ACHN (cell line): Measurements from ENCODE around the gene AGPAT1.
A peak's percentile ranks its signal among the peaks of the same experiment; 100 is the strongest.
"Not testable (repeated sequence)": the region's sequence is repeated elsewhere in the genome, so short reads cannot be mapped to it uniquely, and the experiment has no call there.

Experiments
- DNase-seq: peaks from one replicate; pipeline ENCODE4 v3.0.0-alpha.2; 2015
- in situ Hi-C: cut with HindIII; loops from 2 replicates; pipeline ENCODE4 v1.10.0; 2017; ENCODE audit warnings: low sequenced_read_pairs, low pct_ligation_motif_present, low pct_unique_long_range_greater_than_20kb

AGPAT1 gene

DNA sequence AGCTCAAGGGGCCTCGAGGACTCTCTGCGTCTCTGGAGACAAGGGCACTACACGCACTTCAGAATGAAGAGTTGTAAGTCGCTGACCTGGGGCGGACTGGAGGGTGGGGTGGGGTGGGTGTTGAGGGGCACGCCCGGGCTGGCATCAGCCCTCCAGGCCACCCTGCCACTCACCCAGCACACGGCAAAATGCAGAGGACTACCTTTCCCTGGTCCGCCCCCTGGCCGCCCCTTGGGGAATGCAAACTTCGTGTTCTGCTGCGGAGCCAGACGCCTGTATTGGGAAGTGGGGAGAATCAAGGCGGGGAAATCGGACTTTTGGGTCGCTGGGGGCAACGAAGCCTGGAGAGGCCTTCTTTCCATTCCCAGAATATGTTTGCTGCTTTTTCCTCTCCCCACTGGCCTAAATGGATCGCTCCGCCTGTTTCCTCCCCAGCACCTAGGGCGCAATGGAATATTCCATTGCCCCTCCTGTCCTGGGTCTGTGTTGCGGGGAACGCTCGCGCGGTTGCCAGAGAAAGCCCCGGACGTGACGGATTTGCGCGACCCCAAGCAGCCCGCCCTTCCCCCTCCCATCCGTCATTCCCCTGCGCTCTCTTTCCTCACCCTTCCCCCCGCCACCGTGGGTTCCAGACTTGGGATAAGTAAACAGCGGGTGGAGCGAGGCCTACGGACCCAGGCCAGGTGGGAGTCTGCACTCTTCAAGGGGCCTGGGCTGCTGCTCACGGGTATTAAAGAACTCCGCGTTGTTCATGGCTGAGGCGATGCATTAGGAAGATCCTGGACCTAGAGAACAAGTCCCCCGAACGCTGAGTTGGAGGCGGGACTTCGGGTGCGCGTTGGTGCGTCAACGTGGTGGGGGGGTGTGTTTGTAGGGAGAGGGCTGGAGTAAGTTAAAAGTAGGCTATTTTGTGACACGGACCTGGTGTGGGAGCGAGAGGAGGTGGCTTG, 22.0 kb downstream of the AGPAT1 start, which contains the start of gene PPT2:
Gene PPT2, plus strand, starts transcription at position 578 of the 950 bp plus-strand sequence. CDS start 454 bp downstream, outside the sequence.
- in situ Hi-C loops = no loop called here
- peak; percentile 84 for DNase-seq

DNA sequence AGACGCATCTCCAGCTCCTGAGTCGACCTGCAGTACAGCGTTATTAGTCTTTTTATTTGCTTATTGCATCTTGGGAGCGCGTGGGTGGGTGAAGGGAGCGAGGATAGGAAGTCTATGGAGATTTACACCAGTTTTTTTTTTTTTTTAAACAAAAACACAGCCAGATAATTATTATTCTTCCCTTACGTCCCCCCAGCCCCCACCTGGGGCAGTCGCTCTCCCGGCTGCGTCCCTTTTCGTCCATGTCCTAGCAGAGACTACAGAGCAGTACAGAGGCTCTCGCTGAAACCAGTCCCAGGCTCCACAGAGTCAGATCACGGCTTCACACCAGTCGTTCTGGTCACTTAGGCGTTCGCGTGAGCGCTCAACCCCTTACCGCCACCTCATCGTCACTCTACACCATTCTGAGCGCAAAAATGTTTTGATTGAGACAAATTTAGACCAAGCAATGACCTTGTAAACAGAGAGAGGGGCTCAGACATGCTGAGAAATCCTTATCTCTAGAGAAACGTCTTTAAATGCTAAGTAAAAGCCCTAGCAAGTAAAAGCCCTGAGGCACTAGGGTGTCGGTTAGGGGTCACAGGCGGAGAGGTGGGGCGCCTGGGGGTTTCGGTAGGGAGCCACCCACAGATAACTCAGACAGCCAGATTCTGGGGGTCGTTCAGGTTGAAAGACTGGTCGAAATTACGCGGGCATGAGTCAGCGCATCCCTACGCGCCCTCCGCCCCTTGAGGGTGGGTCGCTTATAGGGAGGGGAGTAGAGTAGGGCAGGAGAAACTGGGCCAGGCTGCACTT, 22.9 kb downstream of the AGPAT1 start:
- in situ Hi-C loops = no loop called here
- peak; percentile 49 for DNase-seq

DNA sequence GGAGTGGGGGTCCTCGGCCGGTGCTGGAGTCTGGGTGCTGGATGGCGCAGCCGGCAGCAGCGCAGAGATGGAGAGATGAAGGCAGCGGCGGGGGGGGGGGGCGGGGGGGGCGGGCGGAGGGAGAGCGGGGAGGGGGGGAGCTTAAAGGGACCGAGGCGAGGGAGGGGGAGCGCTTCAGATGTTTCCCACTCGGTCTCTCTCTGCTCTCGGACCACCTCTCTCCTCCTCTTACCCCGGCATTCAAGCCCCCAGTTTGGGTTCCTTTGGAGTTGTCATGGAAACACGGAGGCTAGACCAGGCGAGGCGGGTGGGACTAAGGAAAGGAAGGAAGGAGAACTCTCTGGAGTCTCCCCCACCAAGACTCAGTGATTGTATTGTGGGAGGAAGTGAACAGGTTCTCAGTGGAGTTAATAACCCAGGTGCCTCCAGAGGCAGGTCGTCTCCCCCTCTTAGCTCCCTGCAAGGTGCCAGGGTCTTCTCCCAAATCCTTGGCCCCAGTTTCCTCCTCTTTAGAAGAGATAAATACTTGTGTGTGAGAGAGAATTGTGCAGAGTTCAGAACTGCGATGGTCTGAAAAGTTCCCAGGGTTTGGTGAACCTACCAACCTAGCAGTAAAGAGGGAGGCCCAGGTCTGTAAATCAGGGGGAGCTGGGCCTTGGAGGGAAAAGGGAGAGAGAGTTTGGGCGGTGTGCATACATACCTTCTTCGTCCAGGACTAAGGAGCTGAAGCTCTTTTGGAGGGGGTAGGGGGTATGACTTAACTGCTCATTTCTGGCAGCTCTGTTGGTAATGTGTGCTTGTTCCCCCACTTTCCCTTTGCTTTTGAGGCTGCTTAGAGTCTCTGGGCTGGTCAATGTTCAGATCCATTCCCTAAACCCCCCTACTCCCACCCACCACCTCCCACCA, 23.8 kb downstream of the AGPAT1 start, which contains the start of gene PRRT1:
Gene PRRT1, minus strand, starts transcription at position 77 of the 906 bp plus-strand sequence. CDS start 112 bp downstream, outside the sequence.
- DNase-seq = no peak
- in situ Hi-C loops = no loop called here

- DNase-seq = no peak
- in situ Hi-C loops = no loop called here
Measured at GRCh38 chr6:32151181-32151862, 24.6 kb downstream of the AGPAT1 start.

DNA sequence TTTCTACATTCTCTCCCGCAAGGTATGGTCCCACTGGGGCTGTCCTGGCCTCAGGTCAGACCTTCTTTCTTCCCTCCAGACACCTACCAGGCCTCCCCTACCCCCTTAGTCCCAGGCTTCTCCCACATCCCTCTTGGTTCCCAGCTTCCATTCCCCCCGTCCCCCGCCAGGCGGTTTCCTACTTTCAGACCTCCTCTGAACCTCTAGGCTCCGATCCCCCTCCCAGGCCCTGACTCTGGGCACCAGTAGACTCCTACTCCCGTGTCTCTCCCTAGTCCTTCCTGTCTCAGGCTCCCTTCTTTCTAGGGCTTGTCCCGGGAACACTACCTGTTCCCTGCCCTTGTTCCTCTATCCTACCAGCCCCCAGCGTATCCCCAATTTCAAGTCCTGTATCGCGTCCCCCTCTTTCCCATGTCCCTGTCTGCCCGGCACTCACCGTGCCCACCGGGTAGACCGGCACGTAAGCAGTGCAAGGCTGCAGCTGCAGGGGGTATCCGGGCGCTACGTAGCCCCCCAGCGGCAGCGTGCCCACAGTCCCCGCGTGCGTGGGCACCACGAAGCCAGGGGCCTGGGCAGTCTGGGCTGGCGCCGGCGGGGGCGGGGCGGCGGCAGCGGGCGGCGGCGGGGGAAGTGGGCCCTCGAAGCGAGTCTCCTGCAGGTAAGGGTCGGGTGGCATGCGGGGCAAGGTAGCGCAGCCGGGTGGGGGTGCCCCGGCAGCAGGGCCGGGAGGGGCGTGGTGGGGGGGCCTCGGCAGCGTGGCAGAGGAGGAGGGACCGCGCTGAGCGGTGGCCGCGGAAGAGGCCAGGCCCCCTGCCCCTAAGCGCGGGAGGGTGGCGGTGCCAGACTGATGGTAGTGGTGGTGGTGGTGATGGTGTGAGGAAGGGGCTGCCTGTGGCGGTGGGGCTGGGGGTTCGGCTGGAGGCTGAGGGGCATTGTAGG, 25.7 kb downstream of the AGPAT1 start:
- DNase-seq = no peak
- in situ Hi-C loops = no loop called here

DNA sequence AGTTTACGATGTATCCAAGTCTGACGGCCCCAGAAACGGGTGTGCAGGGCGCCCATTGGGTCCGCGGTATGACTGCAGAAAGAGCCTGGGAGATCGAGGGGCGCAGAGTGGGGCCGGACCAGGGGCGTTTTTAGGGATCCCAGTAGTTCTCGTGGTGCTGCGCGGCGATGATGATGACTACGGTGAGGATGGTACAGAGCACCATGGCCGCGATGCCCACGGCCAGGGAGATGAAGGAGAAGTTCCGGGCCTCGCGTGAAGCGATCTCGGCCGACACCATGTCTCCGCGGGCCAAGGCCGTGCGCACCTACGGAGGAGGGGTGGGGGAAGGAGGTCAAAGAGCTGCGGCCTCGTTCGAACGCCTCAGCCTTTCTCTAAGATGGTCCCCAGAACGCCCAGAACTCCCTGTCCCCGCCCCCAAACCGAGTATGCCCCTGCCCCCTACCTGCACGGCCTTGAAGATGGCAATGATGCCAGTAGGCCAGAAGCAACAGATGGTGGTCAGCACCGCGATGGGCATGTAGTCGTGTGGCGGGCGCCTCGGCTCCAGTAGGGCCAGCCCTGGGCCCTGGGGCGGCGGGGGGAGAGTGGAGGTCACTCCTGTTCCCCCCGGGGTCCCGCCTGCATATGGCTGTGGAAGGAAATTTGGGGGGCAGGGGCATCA, 26.7 kb downstream of the AGPAT1 start:
- no peak for DNase-seq
- in situ Hi-C loops = no loop called here

DNA sequence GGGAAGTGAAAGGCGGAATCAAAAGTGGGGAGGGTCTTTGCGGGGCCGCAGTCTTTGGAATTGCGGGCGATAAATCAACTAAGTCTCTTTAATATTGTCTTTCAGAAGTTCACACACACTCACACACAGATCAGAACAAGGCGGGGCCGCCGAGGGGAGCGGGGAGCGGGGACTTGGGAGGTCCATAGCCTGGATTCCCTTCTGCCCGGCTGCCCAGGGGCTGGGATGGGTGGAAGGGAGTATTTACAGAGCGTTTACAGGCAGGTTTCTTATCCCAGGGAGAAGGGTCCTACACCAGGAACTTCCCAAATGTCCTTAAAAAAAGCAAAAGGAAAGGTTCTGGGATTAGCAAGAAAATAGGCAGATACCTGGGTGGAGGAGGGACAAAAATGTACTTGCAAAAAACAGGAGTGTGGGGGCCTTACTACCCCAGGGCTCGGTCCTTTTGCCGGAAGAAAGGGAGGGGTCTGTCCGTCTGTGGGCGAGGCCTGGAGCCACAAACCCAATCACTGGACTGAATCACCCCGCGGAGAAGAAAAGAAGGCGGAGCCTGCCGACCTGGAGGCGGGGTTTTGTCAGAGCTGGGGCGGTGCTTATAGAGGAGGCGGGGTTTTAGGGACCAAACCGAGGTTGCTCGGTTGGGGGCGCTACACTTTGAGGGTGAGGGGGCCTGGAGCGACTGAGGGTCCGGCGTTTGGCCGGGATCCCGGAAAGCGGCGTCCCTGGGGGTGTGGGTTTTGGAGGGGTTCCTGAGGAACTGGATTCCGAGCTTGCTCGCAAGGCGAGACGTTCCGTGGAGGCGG, 27.4 kb downstream of the AGPAT1 start:
- no peak for DNase-seq
- in situ Hi-C loops = no loop called here

- no peak for DNase-seq
- in situ Hi-C loops = no loop called here
Measured at GRCh38 chr6:32147401-32148132, 28.3 kb downstream of the AGPAT1 start.

- in situ Hi-C loops = no loop called here
- no peak for DNase-seq
Measured at GRCh38 chr6:32146687-32147086, 29.2 kb downstream of the AGPAT1 start.

DNA sequence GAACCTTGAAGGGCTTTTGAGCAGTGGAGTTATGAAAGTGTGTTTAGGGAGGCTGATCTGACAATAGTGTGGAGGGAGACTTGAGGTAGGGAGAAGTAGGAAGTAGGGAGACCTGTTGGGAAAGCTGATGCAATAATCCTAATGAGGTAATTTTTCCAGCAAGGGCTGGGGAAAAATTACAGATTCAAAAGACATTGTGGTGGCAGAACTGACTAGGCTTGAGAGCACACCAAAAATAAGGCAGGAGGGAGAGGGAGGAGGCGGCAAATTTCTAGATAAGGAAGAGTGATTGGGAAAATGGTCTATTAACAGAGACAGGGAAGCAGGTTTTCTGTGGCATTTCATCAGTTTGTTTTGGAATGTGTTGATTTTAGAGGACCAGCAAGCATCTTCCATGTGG, 29.6 kb downstream of the AGPAT1 start:
- in situ Hi-C loops = no loop called here
- DNase-seq = no peak

- DNase-seq, in situ Hi-C loops: not testable (repeated sequence)
Measured at GRCh38 chr6:32144238-32144637, 31.6 kb downstream of the AGPAT1 start.

GRCh38 chr6:32140420-32141046, 35.4 kb downstream of the AGPAT1 start:
- no peak for DNase-seq
- in situ Hi-C loops = no loop called here

DNA sequence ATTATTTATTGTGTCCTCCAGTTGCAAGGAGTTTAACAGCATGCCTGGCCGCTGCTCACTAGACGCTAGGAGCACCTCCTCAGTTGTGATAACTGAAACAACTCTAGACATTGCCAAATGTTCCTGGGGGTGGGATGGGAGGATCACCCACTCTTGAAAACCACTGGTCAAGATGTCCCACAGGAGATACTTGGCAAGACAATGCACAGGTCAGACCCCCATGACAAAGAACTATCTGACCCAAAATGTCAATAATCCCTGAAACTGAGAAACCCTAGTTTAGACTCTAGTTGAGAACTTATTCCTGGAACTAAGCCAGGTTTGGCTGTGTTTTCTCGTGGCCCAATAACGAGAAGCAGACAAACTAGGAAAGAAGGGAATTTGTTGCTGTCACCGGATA, 36.3 kb downstream of the AGPAT1 start:
- no peak for DNase-seq
- in situ Hi-C loops = no loop called here

- in situ Hi-C loops = no loop called here
- DNase-seq = no peak
Measured at GRCh38 chr6:32137454-32137853, 38.4 kb downstream of the AGPAT1 start.

DNA sequence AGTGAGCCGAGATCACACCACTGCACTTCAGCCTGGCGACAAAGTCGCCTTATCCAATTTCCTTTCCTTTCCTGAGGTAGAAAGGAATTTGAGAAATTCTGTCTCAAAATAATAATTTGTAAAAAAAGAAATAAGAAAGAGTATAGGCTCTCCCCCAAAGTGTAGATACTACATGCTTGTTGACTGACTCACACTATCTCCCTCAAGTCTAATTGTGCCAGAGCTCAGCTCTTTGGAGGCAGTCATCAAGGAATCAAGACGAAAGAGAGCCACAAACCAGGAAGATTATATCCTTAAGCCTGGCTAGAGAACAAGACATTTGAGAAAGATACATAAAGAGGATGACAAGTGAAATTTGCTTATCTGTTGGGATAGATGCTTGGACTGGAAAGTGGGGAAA, 42.1 kb downstream of the AGPAT1 start:
- in situ Hi-C loops = no loop called here
- DNase-seq = no peak
